A549 (cell line): ENCODE measurements around the gene SMCO2.

Source experiments
- CHD2 ChIP-seq: fragments of 150-350 bp; IDR thresholded peaks from 2 replicates; pipeline ENCODE4 v1.6.1; 2014; ENCODE audit warnings: low read length; ENCODE audit not compliant: partially characterized antibody
- NR3C1 ChIP-seq: fragments of >200 bp; sonication (Bioruptor Twin); formaldehyde crosslinking; IDR thresholded peaks from 3 replicates; pipeline ENCODE4 v1.6.1; 2017
- POLR2A ChIP-seq: IDR thresholded peaks from 2 replicates; pipeline ENCODE4 v1.6.1; 2012; ENCODE audit warnings: mild to moderate bottlenecking, low read length
- POLR2AphosphoS2 ChIP-seq: conservative IDR thresholded peaks from 2 replicates; pipeline ENCODE4 v1.6.1; 2012; ENCODE audit warnings: low read length, improper control_type of control experiment, inconsistent platforms
- TF ChIP-seq, protein P1 (sequence below): fragments of >200 bp; sonication (Bioruptor Twin); formaldehyde crosslinking; IDR thresholded peaks from 3 replicates; pipeline ENCODE4 v1.5.1; 2016
- TF ChIP-seq, protein P2 (sequence below): fragments of 200-600 bp; sonication (generic); IDR thresholded peaks from 2 replicates; pipeline ENCODE4 v1.6.1; 2016; ENCODE audit warnings: antibody characterized with exemption, mild to moderate bottlenecking, moderate library complexity
- TF ChIP-seq, protein P3 (sequence below): IDR thresholded peaks from 2 replicates; pipeline ENCODE4 v1.6.1; 2012; ENCODE audit warnings: low read depth, borderline replicate concordance

DNA sequence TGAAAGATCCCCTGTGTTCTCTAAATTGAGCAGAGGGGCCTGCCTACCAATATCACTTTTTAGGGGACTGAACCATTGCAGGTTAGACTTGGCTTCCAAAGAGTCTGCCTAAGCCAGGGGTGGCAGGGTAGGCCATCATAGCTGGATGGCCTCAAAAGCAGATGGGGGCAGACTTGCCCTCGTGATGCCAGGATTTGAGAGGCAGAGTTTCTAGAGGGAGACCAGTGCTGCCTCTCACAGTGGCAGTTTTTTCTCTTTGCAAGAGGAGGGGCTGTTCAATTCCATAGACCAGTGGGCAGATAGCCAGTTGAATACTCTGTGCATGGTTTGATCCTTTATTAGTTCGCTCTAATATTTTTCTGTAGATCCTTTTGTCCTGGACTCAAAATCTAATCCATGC is 23.8 kb upstream of the SMCO2 start:
- TF ChIP-seq, protein P1, sequence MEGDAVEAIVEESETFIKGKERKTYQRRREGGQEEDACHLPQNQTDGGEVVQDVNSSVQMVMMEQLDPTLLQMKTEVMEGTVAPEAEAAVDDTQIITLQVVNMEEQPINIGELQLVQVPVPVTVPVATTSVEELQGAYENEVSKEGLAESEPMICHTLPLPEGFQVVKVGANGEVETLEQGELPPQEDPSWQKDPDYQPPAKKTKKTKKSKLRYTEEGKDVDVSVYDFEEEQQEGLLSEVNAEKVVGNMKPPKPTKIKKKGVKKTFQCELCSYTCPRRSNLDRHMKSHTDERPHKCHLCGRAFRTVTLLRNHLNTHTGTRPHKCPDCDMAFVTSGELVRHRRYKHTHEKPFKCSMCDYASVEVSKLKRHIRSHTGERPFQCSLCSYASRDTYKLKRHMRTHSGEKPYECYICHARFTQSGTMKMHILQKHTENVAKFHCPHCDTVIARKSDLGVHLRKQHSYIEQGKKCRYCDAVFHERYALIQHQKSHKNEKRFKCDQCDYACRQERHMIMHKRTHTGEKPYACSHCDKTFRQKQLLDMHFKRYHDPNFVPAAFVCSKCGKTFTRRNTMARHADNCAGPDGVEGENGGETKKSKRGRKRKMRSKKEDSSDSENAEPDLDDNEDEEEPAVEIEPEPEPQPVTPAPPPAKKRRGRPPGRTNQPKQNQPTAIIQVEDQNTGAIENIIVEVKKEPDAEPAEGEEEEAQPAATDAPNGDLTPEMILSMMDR = no peak
- no peak for TF ChIP-seq POLR2A
- TF ChIP-seq, protein P2, sequence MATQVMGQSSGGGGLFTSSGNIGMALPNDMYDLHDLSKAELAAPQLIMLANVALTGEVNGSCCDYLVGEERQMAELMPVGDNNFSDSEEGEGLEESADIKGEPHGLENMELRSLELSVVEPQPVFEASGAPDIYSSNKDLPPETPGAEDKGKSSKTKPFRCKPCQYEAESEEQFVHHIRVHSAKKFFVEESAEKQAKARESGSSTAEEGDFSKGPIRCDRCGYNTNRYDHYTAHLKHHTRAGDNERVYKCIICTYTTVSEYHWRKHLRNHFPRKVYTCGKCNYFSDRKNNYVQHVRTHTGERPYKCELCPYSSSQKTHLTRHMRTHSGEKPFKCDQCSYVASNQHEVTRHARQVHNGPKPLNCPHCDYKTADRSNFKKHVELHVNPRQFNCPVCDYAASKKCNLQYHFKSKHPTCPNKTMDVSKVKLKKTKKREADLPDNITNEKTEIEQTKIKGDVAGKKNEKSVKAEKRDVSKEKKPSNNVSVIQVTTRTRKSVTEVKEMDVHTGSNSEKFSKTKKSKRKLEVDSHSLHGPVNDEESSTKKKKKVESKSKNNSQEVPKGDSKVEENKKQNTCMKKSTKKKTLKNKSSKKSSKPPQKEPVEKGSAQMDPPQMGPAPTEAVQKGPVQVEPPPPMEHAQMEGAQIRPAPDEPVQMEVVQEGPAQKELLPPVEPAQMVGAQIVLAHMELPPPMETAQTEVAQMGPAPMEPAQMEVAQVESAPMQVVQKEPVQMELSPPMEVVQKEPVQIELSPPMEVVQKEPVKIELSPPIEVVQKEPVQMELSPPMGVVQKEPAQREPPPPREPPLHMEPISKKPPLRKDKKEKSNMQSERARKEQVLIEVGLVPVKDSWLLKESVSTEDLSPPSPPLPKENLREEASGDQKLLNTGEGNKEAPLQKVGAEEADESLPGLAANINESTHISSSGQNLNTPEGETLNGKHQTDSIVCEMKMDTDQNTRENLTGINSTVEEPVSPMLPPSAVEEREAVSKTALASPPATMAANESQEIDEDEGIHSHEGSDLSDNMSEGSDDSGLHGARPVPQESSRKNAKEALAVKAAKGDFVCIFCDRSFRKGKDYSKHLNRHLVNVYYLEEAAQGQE = no peak
- no peak for TF ChIP-seq NR3C1
- TF ChIP-seq CHD2 = no peak
- TF ChIP-seq, protein P3, sequence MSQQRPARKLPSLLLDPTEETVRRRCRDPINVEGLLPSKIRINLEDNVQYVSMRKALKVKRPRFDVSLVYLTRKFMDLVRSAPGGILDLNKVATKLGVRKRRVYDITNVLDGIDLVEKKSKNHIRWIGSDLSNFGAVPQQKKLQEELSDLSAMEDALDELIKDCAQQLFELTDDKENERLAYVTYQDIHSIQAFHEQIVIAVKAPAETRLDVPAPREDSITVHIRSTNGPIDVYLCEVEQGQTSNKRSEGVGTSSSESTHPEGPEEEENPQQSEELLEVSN = no peak
- no peak for TF ChIP-seq POLR2AphosphoS2
